Activated T-cell treated with anti-CD3 and anti-CD28 coated beads for 1 hour (primary cell): Measurements from ENCODE around the gene CORO2A.
"Not testable (repeated sequence)": the region's sequence is repeated elsewhere in the genome, so short reads cannot be mapped to it uniquely, and the experiment has no call there.

ENCODE experiments used
- DNase-seq: peaks from one replicate; pipeline ENCODE4 v3.0.0-alpha.2; 2020; ENCODE audit warnings: low read depth

The CORO2A gene

DNA sequence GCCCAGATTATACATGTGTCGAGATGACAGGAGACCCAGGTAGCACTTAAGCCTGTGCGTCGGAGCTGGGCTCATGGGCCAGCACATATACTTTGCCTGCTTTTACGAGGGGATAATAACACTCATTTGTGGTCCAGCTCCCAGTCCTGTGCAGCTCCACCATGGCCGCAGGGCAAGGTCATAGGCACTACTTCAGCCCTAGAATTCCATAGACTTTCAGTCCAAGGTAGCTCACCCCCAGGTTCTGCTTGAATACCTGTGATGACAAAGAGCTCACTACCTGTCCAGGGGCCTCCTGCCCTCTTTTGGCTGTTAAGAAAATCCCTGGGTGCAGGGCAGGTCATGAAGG is 1.7 kb downstream of the CORO2A start:
- no peak for DNase-seq

DNA sequence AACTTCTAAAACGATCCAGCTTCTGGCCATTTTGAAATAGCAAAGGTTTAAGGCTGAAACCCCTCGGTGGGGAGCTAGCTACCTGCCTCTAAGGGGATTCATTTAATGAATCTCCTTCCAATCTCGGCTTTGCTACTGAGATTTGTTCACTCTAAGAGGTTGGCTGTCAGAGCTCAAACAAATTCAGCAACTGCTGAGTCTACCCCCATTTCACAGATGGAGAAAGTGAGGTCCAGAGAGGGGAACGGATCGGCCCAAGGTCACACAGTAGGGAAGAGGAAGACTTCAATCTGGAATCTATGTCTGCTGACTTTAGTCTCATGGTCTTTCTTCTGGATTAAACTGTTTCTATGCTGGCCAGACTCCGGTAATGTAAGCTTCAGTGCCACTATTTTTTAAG is 3.0 kb downstream of the CORO2A start:
- DNase-seq, result no peak

DNA sequence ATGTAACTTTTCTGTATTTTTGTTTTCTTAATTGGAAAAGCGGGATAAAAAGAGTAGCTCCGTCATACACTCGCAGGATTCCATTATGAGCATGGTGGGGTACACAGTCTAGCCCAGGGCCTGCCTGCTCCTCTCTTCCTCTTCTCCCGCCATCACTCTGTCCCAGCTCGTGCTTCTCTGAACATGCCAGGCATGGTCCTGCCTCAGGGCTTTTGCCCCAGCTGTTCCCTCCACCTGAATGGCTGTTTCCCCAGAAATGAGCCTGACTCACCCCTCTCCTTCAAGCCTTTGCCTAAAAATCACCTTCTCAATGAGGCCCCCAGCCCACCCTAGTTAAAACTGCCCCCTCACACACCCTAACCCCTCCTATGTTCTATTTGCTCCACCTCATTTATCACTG is 4.5 kb downstream of the CORO2A start:
- no peak for DNase-seq

DNA sequence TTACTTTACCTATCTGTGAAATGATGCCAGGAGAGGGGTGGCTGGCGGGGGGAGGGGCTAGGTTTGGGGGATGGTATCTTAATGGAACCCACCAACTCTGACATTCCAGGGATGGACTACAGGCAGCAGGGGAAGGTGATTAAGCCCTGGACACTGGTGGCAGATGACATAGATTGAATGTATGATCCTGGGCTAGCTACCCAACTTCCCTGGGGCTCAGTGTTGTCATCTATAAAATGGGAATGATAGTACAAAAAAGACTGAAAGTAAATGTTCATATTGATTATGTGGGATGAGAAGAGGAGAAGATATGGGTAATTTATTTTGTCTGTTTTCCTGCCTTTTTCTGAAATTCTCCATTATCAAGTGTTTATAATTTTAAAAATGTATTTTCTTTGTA is 6.2 kb downstream of the CORO2A start:
- DNase-seq, result no peak

DNA sequence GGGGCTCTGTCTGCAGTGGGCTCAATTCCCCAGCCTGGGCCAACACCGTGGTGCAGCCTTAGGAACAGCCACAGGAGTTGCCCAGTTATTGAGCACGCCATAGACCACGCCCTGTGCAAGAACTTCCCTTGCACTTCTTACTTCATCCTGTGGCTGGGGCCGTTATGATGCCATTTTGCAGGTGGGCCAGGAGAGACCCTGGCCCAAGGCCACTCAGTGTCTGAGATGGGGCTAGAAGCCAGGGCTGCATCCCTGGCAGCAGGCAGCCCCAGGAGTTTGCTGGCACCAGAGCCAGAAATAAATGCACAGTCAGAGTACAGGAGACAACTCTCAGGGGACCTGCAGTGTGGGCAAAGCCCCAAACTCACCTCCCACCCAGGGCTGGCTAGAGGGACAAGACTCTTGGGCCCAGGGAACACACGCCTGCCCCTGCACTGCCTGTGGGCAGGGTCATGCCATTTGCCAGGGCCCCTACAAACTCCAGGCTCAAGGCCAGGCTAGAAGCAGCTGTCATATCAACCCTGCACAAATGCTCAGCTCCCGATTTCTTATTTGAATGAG is 6.7 kb downstream of the CORO2A start:
- no peak for DNase-seq

DNA sequence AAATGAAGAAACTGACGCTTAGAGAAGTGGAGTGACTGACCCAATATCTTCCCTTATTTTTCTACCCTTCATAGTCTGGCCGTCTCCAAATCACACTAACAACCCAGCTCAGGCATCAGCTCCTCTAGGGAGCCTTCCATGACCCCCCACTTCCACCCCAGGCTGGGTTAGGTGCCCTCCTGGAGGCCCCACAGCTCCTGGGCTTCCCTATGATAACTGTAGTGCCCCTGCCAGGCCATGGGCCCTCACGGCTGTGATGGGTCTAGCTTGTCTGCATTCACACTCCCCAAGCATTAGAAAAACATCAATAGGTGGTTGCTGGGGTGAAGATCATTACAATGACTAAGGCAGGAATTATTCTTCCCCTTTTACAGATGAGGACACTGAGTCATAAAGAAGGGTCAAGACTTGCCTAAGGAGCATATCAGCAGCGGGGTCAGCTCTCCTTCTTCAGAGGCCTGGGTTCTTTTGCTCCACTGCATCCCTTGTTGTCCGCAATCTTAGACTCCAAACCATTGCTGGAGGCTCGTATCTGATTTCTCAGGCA is 7.3 kb downstream of the CORO2A start:
- no peak for DNase-seq

DNA sequence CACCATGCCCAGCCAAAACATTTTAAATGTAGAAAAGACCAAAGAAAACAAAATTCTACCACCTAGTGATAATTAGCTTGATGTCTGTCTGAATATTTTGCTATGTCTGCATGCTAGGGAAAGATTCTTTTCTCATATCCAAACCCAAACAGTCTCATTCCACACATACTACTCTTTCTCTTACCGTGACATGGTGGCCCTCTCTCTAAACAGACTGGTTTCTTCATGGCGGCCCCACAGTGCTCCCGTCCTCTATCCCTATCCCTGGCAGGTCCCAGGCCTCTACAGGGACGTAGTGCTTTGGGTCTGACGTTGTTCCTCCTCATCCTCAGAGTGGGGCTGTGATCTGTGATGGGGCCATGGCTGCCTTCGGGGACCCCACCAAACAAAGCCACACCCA is 8.1 kb downstream of the CORO2A start:
- DNase-seq, result no peak

DNA sequence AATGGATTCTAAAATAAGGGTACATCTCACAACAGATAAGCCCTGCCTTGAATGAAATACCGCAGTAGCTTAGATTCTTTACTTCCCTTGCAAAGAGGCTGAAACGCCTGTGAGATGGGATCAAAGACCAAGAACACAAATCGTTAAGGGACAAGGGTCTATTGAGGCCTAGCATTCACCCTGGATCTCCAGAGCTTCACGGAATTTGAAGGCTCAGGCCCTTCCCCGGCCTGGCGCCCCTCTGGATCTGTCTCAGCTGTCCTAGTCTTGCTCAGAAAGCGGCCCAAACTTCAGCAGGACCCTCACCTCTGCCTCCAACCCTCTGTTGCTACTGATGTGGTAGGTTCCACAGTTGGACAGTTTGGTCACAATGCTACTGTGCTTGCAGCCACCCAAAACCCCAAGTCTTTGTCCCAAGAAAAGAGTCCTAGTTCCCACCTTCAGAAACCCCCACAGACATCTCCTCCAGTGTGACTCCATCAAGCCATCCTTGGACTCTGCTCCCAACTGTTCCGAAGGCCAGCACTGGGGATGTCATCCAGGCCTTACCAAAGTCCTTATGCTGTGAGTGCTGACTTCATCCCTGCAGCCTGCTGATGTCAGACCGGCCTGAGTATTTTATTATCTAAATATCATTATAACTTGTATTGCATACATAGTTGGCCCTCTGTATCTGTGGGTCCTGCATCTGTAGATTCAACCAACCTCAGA is 9.4 kb downstream of the CORO2A start:
- no peak for DNase-seq

DNA sequence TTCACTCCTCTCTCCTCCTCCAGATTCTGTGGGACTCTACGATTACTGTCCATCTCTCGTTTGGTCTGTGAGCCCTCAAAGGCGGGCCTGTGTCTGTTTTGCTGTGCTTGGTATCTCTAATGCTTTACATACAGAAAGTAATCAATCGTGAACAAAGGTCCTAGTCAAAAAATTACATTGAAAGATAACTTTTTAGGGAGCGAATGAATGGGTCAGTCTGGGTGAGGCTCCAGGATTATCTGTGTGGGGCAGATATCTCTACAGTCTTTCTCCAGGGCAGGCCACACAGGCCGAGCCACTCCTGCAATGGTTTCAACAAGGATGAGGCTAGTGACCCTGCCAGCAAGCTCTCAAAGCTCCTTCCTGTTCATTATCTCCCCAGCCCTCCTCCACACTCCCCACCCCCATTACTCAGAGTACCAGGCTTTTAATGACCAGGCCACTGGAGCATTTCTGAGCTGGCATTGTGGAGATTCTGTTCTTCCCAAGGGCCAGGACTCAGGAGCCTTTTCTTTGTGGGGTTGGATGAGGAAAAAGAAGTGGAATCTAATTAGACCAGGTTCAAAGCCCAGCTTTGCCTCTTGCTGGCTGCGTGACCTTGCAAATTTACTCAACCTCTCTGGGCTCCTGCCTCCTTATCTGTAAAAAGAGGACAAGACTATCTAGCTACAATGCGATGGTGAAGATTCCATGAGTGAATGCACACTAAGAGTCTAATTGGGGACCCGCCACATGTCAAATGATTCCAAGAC is 10.2 kb downstream of the CORO2A start:
- no peak for DNase-seq

DNA sequence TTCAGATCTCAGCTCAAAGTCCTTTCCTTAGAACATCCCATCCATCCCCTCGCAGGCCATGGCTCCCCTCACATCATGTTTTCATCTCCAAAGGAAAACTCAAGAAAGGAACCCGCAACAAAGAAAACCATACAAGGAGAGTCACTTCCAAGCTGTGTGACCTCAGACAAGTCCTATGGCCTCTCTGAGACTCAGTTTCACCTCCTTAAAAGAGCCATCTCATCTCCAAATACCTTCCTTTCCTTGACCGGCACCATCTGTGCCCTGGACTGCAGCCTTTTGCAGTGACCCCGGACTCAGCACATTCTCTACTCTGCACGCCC is 10.7 kb downstream of the CORO2A start:
- DNase-seq, result no peak

DNA sequence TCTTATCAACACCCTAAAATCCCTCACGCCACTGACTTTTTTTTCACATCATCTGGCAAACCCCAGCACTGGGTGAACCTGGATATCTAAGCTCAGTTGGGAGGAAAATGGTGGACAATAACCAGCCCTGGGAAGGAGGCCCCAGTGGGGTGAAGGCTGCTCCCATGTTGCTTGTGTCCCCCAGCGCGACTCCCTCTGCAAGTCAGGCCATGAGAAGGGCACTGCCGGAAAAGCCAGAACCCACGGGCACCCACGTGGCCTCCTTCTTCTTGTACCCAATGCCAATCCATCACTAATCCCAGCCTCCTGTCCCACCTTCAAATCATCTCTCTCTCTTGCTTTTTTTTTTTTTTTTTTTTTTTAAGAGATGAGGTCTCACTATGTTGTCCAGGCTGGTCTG is 11.4 kb downstream of the CORO2A start:
- DNase-seq, result no peak

DNA sequence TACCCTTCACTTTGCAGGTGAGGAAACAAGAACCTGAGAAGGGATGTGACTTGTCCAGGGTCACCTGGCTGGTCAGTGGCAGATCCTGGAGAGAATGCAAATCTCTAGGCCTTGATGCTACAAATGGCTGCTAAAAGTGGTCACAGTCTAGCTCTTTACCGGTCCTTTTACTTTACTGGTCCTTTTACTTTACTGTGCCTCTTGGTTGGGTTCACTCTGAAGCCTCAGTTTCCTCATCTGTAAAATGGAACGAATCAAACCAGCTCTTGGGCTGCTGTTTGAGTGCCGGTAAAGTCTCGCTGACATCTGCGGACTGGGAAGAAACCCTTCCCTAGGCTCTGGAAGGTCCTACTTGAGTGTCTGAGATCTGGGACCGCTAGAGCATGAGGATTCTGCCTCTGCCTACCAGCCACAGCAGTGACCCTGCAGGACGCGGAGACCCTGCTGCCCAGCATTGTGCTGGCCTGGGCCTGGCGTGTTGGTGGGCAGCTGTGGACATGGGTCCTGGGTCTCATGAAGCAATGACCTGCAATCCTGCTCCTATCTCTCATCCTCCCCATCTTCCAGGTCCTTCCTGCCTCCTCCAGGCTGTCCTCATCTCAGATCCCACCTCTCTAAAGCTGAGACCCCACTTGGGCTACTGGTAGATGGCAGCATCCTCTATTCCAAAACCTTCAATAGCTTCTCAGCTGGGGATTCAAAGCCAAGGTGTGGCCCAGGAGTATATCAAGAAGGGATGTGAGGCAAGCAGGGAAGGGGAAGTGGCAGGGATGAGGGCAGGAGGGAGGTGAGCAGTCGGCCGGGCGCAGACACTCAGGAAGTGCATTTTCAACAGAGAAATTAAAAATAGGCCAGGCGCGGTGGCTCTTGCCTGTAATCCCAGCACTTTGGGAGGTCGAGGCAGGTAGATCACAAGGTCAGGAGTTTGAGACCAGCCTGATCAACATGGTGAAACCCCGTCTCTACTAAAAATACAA is 13.3 kb downstream of the CORO2A start:
- DNase-seq, result no peak

DNA sequence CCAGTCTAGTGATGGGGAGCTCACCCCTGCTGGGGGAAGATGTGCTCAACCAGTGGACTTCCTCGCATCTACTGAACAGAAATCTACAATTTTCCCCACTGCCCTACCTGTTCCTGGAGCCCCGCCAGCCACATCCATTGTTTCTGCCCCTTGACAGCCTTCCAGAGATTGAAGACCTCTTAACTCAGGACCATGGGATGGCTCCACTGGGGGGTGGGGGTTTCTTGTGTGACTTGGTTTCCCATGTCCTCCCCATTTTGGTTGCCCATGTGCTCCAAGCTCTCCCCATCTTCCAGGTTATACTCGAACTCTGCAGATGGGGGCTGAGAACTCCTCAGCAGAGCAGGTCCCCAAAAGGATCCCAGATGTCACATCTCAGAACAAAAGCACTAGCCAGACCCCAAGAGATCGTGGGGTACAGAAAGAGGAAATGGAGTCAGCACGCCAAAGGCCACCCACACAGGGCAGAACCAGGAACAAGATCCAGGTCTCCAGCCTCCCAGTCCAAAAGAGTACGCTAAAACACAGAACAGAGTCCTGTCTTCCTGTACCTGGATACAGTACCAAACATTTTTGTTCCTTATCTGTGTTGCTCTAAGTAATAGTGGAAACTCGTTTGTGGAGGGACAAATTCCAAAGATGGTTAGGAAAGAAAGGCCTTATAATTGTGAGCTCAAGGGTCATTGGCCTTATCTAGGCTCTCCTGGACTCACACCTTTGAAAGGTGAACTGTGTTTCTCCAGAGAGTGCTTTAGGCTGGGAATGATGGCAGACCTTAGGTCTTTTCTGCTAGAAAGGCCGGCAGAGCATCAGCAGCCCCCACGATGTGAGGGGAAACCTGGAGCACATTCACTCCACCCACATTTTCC is 15.8 kb downstream of the CORO2A start:
- no peak for DNase-seq

DNA sequence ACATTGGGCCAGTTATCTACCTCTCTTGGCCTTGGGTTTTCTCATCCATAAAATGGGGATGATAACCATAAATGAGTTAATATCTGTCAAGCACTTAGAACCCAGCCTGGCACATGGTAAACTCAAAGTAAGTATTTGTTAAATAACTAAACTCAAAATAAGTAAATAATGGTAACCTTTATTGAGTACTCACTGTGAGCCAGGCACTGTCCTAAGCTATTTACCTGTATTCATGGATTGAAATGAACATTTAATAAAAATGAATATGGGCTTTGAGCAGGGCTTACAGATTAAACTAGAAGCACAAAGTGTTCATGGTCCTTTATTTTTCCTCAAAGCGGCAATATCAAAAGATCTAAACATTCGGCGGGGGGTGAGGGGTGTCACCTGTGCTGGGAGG is 16.7 kb downstream of the CORO2A start:
- DNase-seq, result no peak

DNA sequence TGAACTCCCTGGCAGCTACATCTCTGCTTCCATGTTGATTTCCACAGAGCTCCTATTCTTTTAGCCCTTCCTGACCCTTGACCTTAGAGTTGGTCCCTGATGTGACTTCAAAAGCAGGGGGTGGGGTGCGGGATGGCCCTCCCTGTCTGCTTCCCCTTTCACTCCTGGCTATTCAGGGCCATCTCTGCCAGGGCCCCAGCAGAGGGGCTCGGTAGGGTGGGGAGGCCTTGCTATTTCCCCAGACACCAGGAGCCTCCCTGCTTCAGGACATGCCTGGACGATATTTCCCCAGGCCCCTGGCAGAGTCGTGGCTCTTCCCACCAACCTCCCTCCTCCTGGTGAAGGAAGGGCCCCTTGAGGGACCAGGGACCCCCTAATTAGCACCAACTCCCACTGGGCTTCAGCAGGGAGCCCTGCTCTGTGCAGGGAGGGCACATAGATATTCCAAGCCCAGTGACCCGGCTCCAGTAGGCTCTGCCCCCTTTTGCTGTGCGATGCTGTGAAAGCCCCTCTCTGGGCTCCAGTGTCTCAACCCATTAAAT is 17.3 kb downstream of the CORO2A start:
- DNase-seq, result no peak

DNA sequence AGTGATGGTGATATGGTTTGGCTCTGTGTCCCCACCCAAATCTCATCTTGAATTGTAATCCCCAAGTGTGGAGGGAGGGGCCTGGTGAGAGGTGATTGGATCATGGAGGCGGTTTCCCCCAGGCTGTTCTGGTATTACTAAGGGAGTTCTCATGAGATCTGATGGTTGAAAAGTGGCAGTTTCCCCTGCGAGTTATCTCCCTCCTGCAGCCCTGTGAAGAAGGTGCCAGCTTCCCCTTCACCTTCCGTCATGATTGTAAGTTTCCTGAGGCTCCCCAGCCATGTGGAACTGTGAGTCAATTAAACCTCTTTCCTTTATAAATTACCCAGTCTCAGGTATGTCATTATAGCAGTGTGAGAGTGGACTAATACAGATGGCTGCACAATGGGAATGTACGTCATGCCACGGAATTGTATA is 17.9 kb downstream of the CORO2A start:
- DNase-seq, result not testable (repeated sequence)

DNA sequence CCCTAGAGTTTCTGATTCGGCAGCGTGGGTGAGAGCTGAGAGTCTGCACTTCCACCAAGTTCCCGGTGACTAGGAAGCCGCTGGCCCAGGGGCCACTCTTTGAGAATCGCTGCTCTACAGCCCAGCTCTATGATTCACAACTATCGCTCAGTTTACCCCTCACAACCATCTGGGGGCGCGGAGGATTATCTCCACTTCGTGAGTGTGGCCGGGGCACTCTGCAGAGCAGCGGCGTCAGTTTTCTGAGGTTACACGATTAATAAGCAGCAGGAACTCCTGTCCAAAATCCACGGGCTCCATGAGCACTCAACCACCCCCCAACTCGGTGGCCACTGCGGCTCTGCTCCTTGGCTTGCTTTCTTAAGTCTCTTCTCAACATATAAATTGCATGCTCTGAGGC is 19.3 kb downstream of the CORO2A start:
- no peak for DNase-seq

DNA sequence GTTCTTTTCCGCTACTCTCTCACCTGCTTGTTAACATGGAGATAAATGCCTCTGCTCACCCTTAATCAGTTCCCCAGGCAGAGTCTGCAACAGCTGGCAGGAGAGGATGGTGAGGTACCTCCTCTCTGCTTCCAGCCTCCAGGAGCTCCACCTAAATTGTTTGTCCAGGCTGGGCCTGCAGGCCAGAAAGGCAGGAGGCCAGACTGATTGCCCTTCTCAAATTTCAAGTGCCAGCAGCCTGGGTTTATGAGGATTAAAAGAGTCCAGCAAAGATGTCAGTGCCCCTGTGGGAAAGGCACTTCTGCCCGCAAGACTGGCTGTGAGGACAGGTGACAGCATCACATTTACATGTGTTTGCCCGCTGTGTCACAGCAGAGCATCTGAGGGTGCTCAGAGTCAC is 19.8 kb downstream of the CORO2A start:
- DNase-seq, result no peak

DNA sequence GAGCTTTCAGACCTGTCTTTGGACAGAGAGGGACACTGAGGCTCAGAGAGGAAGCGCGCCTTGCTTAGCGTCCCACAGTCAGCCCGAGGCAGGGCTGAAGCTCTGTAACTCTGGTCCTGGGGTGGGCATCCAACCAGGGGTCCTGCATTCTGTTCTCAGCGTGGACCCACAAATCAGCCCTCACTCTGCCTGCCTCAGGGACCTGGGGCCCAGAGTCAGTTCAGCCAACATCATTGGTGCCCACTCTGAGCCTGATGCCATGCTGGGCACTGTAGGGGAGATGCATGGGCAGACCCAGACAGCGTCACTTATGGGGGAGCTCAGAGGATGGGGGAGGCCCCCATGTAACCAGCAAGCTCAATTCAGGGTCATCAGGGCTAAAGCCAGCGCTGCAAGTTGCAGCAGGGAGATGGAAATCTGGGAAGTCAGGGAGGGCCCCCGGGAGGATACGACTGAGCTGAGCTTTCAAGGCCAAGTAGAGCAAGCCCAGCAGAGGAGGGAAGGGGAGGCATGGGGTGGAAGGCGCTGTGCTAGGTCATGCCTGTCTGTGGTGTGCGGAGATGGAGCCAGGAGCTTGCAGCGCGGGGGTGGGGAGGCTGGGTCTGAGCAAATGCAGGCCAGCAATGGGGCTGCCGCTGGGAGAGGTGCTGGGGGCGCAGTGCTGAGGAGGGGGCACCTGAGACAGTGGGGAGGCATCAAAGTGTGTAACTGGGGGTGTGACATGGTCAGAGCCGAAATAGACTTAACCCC is 21.1 kb downstream of the CORO2A start:
- DNase-seq, result no peak

DNA sequence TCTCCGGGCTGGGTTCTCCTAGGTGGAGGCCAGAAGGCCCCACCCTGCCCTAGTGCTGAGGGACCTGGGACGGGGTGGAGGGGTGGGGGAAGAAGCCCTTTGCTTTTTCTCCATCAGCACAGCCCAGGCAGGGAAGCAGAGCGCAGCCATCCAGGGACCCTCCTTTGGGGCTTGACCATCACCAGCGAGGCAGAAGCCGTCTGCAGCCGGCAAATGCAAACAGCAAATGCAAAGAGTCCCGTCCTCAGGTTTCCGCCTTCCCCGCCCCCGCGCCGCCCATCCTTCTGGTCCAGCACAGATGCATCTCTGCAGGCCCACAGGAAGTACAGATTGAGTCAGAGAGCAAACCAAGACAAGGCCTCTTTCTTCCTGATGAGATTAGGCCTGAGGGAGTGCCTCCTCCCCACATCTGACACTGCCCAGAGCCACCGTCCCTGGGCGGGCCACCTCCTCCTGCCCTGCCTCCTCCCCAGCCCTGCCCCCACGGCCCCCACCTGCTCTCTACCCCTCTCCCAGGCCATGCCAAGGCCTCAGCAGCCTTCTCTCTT is 23.4 kb downstream of the CORO2A start:
- peak; percentile 13 for DNase-seq
